Posterior vena cava (tissue), 2 donors: Measurements from ENCODE around the gene POLR3K. TPM values are rescaled to one million over a fixed set of nuclear protein-coding genes. Genes with fewer than 3 reads are reported as not detected.

Source experiments
- DNase-seq: peaks from one replicate; pipeline ENCODE4 v3.0.0-alpha.2; 2020; ENCODE audit warnings: low spot score
- intact Hi-C, 2 donors: fragments of 100-400 bp; cut with DNase I; formaldehyde crosslinking; loops; one replicate each; pipeline versions ENCODE4 v1.14.1 to v1.14.2; 2022 to 2023
- total RNA-seq, 2 donors: library from RNA; stranded (reverse); fragmentation: NEBNext Ultra II Directional; extraction: Animal tissue kit (Norgen Biotek cat#: 25700); gene quantifications; one replicate each; pipeline ENCODE4 v1.2.1, GENCODE V29; 2021
- donor health status: DM: yes; HTN: yes; CAD: no.
- donor health status: DM: yes; HTN: yes; CAD: no.

Gene POLR3K
- total RNA-seq, 2 donors from 2014 or later = 7.4 to 7.9 TPM

DNA sequence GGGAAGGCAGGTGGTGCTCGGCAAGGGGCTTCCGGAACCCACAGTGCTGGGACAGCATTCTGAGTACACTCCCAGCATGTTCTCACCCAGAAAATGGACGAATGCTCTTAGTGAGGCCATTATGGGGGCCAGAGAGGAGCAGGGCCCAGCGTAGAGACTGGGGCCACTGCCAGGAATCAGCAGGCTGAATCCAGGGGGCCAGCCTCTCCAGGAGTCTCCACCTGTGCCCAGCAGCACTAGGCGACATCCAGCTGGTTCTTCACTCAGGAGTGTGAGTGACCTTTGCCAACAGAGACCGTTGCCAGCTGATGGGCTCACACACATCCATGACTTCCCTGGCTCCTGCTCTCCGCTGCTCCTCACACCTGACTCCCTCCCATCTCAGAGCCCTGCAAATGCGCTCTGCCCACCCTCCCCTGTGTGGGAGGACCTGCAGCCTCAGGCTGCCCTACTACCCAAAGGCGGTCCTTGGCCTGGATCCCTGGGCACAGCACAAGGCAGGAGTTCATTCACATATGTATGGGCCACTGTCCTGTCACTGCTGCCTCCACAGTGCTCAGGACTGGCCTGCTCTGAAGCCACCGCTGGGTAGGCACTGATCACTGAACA is 13.9 kb upstream of the POLR3K start:
- DNase-seq = peak; percentile 69
- intact Hi-C loops = no loop called here

- DNase-seq = no peak
- intact Hi-C loops = no loop called here
Measured at GRCh38 chr16:66309-67182, 13.1 kb upstream of the POLR3K start.

DNA sequence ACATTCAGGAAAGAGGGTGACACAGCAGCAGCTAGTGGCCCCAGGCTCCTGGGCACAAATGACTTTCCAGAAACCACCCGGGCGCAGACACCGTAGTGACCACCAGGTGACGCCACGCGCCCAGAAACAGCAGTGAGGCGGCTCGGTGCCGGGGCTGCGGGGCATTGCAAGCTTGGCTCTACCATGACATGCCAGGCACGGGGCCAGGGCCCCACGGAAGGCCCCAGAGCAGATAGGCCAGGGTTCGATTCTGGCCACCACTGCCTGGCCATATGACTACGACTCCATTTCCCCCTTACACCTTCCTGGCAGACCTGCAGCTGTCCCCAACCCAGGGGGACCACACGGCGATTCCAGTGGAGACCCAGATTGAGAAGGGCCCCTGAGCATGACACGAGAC is 12.3 kb upstream of the POLR3K start:
- DNase-seq = peak; percentile 96
- intact Hi-C loops = loop anchor here in 1 of 2 donors (2.0 kb wide), 1 partner anchor 31 kb away; no protein-coding TSS in a partner anchor

DNA sequence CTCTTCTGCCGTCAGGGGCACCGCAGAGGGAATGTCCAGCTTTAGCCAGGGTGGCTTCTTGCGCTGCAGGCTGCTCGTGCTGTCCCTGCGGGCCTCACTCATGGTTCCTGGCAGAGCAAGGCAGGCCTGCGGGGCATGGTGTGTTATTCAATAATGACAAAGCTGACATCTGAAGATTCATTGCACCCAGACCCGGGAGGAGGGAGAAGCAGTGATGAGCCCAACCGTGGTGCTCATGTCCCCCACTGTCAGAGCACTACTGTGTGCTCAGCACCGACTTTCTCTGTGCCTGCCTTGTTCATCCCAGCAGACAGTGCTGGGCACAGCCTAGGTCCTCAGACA is 11.5 kb upstream of the POLR3K start:
- intact Hi-C loops = loop anchor here in 1 of 2 donors (2.0 kb wide), 1 partner anchor 32 kb away; no protein-coding TSS in a partner anchor
- DNase-seq = no peak

DNA sequence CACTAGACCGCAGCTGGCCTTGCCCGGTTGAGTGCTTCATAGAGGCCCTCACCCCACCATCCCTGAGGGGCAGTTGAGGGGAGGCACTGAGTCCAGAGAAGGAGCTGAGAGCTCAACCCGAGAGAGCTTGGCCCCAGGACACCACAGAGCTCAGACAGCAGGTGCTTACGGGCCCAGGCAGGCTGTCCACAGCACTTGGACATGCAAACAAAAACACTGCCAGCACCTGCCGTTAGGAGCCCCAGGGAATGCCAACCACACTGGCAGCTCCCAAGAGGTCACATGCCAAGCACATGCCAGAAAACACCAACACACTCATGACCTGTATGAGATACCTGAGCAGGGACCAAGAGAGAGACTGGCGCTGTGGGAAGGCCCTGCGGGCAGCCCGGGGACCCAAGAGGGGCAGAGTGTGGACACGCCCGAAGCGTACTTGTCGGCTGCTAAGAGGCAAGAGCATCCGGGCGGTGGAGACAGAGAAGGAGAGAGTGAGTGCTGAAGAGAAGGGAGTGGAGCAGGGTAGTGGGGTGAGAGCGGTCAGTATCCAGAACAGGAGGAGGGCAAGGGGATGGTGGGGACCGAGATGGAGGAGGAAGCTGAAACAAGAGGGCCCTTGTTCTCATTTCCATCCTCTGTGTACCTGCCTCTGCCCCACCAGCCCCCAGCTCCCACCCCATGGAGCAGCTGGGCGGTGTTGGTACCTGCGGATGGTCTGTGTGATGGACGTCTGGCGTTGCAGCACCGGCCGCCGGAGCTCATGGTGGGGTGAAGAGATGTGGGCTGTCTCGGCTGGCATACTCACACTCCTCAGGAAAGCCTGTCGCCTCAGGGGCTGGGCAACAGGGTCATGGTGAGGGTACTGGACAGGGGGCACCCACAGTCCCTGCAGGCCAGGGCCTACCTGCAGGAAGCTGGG is 10.8 kb upstream of the POLR3K start:
- no peak for DNase-seq
- intact Hi-C loops = loop anchor here (1.0 to 2.0 kb wide), 2 partner anchors 26 to 33 kb away; no protein-coding TSS in a partner anchor

DNA sequence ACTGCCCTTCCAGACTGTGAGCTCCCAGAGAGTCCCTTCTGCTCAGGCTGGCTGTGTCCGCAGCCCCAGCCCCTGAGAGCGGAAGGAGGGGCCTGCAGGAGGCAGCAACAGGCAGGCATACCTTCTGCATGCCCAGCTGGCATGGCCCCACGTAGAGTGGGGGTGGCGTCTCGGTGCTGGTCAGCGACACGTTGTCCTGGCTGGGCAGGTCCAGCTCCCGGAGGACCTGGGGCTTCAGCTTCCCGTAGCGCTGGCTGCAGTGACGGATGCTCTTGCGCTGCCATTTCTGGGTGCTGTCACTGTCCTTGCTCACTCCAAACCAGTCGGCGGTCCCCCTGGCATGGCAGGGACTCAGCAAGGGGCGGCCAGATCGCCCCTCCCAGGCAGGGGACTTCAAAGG is 10.1 kb upstream of the POLR3K start:
- intact Hi-C loops = loop anchor here in 1 of 2 donors (1.0 kb wide), 1 partner anchor 27 kb away; no protein-coding TSS in a partner anchor
- DNase-seq = no peak

DNA sequence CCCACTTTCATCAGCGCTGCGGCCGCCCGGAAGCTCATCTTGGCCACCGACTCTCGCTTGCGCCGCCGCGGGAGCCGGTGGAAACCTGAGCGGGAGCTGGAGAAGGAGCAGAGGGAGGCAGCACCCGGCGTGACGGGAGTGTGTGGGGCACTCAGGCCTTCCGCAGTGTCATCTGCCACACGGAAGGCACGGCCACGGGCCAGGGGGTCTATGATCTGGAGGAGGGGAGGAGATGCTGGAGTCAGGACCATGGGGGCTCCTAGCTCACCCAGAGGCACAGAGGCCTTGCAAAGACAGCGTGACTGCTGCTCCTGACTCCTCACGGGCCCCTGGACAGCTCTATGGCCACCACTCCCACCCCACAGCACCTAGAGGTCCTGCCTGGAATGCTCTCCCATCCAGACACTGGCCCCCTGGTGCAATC is 9.6 kb upstream of the POLR3K start:
- intact Hi-C loops = loop anchor here in 1 of 2 donors (1.0 kb wide), 1 partner anchor 27 kb away; no protein-coding TSS in a partner anchor
- DNase-seq = no peak

GRCh38 chr16:62283-62967 is 9.0 kb upstream of the POLR3K start:
- intact Hi-C loops = no loop called here
- no peak for DNase-seq

GRCh38 chr16:61879-62281 is 8.5 kb upstream of the POLR3K start:
- no peak for DNase-seq
- intact Hi-C loops = no loop called here

DNA sequence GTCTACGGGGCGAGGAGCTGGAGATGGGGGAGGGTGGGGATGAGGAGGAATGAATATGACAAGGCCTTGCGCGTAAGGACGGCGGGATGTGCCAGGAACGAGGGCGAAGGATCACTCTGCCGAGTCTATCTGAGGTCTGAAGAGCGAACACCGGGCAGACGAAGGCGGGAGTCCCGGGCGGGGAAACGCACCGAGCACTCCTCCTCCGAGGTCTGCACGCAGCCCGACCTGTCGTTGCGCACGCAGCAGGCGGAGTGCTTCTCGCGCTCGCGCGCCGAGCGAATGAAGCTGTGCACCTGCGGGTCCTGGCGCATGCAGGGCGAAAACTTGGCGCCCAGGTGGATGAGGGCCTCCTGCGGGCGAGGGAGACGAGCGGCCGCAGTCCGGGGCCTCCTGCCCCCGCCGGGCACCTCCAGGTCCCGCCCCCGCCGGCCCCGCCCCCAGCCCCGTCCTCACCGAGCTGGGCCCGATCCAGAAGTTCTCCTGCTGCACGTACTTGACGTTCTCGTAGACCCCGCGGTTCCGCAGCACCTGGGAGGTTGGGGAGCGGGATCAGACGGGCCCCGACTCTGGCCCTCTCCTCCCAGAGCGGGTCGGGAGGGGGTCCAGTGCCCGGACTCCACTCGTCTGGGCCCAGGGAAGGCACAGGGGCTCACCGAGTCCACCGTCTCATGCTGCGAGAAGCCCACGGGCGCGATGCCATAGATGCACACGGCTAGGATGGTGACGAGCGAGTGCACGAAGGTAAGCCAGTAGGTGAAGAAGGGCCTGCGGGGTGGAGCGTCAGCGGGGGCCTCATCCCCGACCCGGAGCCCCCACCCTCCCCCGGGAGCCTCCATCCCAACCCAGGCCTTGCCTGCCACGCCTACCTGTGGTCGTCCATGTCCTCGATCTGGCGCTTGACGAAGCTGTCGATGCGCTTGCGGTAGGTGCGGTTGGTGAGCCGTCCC is 7.8 kb upstream of the POLR3K start:
- intact Hi-C loops = no loop called here
- DNase-seq = no peak

DNA sequence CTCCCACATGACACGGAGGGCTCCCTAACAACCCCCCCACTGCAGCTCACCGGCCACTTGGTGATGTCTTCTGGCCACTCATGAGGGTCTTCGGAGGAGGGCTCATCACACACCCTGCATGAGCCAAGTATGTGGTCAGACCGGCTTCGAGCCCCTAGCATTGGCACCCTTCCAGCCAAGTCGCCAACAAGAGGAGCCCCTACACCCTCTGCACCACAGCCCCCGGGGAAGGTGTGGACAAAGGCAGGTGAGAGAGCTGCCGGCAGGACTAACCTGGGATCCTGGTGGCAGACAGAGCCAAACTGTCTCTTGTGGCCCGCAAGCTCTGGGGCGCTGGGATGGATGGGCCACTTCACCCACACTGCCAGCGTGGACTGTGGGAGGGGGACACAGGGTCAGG is 6.8 kb upstream of the POLR3K start:
- intact Hi-C loops = no loop called here
- DNase-seq = no peak

- intact Hi-C loops = no loop called here
- no peak for DNase-seq
Measured at GRCh38 chr16:59440-60059, 6.1 kb upstream of the POLR3K start.

DNA sequence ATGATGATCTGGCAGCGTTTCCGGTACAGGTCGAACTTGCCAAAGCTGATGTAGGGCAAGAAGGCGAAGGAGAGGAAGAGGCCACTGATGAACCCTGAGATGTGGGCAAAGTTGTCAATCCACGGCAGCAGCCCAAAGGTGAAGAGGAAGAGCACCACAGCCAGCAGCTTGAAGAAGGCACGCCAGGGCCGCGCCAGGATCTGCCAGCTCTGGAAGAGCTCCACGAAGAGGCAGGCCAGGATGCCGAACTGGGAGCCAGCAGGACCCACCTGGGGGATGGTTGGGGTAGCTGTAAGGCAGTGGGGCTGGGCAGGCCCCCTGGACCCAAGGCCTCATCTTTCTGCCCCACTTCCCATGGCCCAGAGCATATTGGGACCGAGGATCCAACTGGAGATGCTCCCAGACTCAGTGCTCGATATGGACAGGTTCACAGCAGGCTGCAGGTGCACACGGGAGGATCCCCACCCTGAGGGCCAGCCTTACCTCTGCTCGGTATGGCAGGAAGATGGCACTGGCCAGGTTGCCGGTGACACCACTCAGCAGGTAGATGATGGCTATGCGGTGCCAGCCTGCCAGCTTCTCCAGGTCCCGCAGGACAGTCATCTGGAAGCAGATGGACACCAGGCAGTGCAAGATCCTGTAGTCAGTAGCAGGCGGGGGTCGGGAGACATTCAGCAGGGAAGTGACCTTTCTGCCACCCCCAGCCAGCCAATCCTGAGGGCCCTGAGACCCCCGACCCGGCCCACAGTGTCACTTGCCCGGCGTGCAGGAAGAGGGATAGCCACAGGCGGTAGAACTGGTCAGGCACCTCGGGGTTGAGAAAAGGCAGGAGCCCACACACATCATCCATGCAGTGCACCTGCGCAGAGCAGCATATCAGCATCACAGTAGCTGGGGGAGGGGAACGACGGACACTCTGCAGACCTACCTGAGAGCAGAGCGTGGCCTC is 5.4 kb upstream of the POLR3K start:
- no peak for DNase-seq
- intact Hi-C loops = no loop called here

GRCh38 chr16:57711-58110 is 4.3 kb upstream of the POLR3K start:
- DNase-seq = no peak
- intact Hi-C loops = no loop called here

DNA sequence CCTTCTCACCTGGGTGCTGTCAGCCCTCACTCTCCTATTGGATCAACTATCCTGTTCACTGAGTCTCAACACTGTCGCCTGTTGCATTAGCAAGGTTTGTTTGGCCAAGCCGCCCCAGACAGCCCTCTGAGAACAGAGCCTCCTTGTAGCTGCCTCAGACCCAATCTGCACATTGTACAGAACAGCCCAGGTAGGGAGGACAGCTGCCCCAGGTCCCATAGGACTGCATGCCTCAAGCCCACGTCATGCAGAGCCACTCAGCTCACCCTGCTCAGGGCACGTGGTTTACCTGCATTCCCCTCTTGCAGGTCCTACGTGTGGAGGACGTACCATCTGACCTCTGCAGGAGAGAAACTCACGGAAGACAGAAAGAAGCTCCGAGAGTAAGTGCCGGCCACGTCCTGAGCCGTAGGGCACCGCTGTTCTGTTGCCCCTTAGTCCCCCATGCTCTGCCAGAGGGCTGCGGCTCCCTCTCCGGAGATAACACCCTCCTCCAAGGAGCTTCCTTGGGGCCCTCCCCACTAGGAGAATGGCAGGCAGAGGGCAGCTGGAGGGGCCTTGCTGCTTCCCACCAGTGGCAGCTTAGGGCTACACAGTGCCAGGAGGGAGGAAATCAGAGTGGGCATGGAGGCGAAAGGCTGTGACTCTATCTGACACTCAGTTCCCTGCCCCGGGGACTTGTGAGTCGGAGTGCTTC is 3.0 kb upstream of the POLR3K start:
- DNase-seq = no peak
- intact Hi-C loops = no loop called here

GRCh38 chr16:55571-56136 is 2.2 kb upstream of the POLR3K start:
- intact Hi-C loops = no loop called here
- DNase-seq = peak; percentile 63
